GM19328 (cell line): ENCODE data around the gene MYL10.

ENCODE experiments used
- ATAC-seq: cut with Tn5 transposase; IDR thresholded peaks from one replicate; pipeline ENCODE4 v1.9.1; 2021; ENCODE audit warnings: mild to moderate bottlenecking, moderate library complexity; ENCODE audit not compliant: unreplicated experiment

The MYL10 gene

DNA sequence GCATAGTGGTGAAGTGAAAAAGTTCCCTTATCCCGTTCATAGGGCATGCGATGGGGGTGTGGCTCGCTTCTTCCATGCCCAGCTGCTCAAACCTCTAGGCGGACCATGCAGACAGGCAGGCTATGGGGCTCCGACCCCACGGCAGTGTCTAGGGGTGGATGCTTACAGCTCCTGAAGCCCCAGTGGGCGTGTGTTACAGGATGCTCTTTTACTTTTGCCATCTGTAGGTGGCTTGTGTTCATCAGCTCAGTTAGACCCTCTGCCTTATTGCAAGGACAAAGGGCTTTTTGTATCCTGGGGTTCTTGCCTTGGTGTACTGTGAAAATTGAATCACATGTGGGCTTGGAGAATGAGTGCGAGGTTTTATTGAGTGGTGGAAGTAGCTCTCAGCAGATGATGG lies at the start of gene MYL10:
Gene MYL10, minus strand, starts transcription at position 126 of the 400 bp plus-strand sequence. CDS start 178 bp downstream, outside the sequence.
- ATAC-seq: no peak

DNA sequence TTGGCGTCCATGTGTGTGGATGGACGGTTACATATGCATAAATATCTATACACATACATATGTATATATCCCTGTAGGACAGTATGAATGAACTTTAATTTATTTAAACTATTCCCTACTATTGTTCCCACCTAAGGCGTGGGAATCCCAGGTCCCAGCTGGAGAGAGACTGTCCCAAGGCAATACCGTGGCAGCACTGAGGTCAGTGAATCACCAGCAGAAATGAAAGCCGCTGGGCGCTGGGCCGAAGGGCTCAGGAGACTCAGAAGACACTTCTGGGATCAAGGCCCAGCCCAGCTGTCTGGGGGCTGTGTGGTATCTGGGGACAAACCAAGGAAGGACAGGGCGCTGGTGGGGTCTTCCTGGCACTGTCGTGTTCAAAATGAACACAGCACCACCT lies 49.6 kb upstream of the MYL10 start:
- no peak for ATAC-seq

DNA sequence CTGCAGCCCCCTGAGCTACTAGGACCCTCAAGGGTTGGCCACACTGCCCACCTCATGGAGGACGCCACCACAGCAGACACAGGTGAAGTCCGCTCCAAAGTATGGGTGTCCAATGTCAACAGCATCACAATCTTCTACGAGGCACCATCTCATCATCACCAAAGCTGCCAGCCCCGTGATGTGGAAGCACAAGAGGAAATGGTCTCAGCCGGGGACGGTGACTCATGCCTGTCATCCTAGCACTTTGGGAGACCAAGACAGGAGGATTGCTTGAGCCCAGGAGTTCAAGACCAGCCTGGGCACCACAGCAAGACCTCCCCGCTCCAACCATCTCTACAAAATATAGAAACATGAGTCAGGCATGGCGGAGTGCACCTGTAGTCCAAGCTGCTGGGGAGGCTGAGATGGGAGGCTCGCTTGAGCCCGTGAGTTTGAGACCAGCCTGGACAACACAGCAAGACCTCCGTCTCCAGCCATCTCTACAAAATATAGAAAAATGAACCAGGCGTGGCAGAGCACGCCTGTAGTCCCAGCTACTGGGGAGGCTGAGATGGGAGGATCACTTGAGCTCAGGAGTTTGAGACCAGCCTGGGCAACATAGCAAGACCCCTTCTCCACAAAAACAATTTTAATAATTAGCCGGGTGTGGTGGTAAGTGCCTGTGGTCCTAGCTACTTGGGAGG lies 48.8 kb upstream of the MYL10 start:
- ATAC-seq: no peak

DNA sequence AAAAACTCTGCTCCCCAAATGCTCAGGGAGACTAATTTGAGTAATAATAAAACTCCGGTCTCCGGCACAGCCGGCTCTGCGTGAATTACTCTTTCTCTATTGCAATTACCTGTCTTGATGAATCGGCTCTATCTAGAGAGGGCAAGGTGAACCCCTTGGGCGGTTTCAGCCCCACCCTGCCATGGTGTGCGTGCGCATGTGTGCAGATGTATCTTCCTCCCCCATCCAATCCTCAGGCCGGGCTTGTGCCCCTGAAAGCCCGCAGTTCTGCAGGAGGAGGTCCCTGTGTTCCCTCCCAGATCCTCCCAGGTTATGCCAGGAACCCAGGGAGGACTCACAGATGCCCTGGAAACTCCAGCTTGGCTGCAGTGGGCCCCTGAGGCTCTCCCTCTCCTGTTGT lies 48.3 kb upstream of the MYL10 start:
- ATAC-seq: no peak

DNA sequence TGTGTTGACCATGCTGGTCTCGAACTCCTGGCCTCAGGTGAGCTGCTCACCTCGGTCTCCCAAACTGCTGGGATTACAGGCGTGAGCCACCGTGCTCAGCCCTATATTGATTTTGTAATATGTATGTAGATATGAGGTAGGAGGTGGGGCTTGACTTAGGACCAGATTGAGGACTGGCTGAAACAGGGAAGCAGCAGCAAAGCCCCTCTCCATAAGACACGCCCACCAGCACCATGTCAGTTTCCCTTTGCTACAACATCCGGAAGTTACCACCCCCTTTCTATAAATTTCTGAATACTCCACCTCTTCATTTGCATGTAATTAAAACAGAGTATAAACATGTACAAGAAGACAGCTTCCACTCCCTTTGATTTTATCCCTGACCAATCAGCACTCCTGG lies 47.9 kb upstream of the MYL10 start:
- ATAC-seq: no peak

DNA sequence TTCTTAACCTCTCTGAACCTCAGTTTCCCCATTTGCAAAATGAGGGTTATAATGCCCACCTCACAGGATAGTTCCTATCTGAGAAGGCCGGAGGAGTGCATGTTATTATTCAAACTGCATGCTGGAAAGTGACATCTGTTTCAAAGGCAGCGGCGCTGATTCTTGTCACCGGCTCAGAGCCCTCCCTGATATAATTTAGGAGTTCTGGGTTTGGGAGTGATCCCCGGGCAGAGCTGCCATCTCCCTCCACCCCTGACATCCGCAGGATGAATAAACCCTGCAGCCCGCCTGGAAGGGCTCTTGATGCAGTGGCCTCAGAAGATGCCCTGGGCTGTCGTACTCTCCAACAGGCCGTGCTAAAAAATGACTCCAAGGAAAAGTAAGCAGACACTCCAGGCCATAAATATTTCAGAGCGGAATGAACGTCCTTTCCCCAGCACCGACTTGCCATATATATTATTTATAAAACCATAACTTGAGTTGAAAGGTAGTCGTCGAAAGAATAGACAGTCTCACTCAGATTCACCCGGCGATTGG lies 47.0 kb upstream of the MYL10 start:
- ATAC-seq: no peak

DNA sequence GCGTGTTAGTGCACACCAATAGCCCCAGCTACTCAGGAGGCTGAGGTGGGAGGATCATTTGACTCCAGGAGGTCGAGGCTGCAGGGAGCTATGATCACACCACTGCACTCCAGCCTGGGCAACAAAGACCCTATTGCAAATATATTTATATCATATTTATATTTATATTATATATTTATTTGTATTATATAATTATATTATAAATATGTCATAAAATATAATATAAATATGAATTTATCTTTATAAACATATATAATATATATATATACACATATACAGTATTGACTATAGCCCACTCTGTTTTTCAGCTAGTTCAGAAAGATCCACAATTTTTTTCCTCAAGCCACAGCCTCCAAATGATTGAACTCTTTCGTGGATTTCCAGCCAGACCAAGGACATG lies 45.3 kb upstream of the MYL10 start:
- ATAC-seq: no peak

DNA sequence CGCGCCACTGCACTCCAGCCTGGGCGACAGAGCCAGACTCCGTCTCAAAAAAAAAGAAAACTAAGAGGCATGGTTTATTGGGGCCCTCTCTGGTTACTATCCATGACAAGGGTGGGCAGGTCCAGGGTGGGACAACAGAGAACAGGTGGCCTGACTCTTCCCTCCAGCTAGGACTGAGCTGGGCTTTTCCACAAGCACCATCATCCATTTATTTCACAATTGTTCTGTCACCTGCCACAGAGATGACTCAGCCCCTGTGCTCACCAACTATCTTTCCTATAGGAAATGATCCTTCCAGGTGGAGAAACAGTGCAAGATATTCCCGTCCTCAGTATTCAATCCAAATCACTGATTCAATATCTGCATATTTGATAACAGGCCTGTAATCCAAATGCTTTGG lies 44.9 kb upstream of the MYL10 start:
- ATAC-seq: no peak

DNA sequence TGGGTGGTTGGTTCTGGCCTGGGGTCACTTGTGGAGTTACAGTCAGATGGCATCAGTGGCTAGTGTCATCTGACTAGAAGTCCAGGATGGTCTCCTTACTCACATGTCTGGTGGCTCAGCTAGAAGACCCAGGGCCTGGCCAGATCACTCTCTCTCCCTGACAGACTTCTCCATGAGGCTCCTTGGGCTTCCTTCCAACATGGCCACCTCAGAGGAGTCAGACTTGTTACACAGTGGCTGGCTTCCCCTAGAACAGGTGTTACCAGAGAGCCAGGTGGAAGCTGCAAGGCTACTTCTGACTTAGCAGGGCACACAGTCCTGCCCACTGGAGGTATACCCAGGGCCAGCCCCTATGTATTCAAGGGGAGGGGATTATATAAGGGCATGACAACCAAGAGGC lies 44.2 kb upstream of the MYL10 start:
- no peak for ATAC-seq

DNA sequence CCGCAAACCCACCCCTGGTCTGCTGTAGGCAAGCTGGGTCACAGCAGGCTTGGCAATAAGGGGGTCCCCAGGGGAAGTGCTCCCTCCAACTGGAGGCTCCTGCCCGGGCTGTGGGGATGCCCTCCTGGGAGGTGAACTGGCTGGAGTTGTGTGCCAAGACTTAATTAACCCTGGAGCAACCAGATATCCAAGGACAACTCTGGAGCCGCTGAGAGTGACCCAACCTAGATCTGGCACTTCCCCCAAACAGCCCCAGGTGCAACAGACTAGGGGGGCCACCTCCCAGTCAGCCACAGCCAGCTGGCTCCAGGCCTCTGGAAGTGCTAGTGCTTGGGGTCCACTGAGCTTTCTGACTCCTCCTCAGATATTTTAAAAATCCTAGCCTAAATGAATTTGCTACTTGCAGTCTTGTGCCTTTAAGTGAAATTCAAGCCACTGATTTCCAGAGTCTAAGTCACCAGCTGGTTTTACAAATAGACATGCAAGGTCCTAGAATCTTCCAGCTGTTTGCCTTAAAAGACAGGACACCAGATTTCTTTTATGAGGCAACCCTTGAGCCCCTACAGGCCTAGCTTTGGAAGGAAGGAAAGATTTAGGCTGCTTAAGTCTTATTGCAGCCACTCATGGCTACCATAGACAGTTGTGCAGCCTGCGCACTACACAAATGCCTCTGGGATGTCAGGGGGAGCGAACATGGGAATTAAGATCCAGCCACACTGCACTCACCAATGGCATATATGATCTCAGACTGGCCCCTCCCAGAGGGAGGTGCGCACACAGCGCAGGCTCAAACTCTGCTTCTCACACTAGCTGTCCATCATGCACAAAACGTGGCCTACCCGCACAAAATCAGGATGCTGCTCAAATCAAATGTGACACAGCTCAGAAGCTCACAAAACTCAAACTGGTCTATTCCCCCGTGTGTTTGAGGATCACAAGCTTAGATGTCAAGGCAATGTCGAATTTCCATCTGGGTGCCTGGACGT lies 42.6 kb upstream of the MYL10 start:
- no peak for ATAC-seq

DNA sequence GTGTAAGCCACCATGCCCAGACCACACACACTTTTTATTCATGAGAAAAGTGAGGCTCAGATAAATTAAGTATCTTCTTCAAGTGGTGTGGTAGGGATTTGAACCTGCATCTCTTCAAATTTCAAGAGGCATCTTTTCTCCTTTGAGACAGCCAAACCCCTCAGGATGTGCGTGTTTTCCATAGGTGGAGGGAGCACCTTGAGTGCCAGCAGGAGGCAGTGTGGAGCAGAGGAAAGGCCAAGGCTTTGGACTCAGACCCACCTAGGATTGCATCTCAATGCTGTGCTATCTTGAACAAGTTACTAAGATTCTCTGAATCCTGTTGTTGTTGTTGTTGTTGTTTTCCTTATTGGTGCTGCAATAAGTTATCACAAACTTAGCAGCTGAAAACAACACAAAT lies 40.2 kb upstream of the MYL10 start:
- ATAC-seq: no peak

DNA sequence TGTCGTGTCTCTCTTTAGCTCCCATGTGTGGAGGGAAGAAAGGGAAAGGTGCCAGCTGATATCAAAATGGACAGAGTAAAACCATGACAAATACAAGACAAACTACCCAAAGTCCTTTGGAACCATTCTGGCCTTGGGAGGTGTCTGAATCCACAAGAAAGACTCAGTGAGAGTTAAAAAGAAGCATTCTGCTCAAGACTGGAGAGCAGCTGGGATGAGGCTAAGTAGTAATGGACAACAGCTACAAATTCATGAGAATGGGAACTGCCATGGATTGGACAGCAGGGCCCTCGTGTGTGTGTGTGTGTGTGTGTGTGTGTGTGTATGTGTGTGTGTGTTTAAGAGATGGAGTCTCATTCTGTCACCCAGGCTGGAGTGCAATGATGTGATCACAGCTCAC lies 39.6 kb upstream of the MYL10 start:
- no peak for ATAC-seq

DNA sequence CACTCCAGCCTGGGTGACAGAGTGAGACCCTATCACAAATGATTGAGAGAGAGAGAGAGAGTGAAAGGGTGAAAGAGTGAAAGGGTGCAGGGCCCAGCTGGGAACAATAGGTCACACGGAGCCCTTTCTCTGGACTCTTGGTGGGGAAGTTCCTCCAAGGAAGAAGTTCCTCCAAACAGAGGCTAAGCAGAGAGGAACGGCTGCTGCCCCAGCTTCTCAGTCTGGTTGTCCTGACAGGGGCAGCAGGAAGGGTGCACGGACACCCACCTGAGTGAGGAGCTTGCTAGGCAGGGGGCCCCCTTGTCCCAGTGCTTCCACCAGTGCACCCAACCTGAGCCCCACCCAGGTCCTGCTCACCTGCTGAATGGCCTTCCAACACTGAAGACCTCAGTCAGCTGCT lies 38.8 kb upstream of the MYL10 start:
- no peak for ATAC-seq

DNA sequence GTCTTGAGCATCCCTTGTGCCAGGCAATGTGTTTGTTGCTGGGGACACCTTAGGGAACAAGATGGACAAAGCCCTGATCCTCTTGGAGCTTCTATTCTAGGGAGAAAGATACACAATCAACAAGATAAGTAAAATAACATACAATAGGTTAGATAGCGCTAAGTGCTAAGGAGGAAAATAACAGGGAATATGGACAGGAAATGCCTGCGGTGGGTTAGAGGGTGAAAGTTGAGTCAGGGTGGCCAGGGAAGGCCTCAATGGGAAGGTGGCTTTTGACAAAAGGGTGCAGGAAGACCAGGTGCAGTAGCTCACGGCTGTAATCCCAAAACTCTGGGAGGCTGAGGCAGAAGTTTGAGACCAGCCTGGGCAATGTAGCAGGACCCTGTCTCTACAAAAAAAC lies 38.3 kb upstream of the MYL10 start:
- ATAC-seq: no peak

DNA sequence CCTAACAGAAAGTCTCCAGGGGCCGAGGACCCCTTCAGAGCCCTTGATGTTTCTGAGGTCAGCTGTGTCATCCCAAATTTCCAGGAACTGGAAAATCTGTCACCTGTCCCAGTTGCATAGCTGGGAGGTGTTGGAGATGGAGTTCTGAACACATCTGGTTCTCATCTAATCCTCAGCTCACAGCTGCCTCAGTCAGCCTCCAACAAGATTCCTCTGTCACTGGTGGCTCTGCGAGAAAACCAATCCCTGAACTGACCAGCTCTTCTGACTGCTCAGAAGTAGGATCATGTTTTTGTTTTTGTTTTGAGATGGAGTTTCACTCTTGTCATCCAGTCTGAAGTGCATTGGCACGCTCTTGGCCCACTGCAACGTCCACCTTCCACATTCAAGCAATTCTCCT lies 37.6 kb upstream of the MYL10 start:
- ATAC-seq: no peak

DNA sequence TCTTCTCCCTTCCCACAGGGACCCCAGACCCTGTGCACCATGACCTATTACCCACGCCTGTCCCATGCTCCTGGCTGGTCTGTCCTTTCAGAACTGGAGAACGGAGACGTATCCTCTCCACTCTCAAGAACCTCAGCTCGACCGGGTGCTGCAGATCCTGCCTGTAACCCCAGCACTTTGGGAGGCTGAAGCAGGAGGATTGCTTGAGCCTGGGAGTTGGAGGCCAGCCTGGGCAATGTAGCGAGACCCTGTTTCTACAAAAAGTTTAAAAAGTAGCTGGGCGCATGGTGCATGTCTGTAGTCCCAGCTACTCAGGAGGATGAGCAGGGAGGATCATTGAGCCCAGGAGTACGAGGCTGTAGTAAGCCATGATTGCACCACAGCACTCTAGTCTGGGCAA lies 37.2 kb upstream of the MYL10 start:
- ATAC-seq: no peak

DNA sequence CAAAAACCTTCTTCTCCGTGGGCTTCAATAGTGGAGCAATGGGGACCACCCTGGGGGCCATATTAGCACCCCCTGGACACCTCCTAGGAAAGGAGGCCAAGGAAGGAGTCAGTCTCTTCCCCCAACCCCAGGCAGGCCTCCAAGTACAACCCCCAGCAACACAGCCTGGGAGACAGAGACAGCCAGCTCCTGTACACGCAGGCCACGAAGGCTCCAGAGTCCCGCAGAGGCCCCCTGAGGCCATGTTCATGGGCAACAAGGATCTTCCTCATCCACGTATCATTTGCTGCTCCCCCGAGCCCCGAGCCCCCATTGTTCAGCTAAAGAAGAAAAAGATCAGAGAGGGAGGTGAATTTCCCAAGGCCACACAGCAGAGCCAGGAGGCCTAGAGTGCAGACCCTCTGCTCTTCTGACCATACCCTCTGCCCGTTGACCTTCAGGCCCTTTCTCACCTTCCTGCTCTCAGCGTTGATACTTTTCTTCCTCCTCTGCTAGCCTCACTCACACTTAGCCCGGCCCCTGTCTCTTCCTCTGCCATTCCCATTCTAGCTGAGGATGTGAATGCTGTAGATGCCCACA lies 35.9 kb upstream of the MYL10 start:
- no peak for ATAC-seq

DNA sequence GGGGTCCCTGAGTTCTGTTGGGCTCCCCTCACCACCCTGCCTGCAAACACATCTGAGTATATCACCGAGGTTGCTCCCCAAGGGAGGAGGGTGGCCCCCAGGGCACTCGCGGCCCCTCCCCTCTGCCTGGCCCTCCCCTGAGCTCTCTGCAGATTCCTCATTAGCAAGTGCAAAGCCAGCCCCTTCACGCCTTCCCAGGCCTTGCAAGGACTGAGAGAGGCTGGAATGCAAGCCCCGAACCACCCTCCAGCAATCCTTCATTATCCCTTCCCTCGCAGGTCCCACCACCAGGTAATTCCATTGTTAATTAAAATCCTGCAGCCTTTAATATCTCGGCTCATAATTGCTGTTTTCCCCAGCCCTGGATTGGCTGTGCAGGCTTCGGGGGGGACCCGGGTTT lies 35.3 kb upstream of the MYL10 start:
- no peak for ATAC-seq

DNA sequence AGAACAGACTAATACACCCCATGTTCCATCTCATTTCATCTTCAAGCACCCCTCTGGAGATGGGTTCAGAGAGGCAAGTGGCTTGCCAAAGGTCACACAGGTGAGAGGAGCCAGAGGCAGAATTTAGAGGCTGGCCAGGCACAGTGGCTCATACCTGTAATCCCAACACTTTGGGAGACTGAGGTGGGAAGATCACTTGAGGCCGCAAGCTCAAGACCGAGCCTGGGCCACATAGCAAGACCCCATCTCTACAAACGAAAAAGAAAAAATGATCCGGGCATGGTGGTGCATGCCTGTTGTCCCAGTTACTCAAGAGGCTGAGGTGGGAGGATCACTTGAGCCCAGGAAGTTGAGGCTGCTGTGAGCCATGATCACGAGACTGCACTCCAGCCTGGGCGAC lies 34.7 kb upstream of the MYL10 start:
- ATAC-seq: no peak

DNA sequence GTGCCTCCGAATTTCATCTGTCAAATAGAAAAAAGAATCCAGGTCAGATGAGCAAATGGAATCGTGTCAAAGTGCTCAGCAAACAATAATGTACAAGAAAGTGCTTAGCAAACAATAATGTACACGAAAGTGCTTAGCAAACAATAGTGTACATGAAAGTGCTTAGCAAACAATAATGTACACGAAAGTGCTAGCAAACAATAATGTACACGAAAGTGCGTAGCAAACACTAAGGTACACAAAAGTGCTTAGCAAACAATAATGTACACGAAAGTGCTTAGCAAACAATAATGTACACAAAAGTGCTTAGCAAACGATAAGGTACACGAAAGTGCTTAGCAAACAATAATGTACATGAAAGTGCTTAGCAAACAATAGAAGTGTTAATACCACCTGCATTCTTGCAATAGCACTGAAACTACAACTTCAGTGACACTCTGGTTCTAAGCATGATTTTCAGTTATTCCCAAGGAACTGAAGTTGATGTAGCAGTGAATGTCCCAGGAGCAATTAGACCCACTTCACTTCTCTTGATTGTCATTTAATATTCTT lies 33.4 kb upstream of the MYL10 start:
- ATAC-seq: no peak

DNA sequence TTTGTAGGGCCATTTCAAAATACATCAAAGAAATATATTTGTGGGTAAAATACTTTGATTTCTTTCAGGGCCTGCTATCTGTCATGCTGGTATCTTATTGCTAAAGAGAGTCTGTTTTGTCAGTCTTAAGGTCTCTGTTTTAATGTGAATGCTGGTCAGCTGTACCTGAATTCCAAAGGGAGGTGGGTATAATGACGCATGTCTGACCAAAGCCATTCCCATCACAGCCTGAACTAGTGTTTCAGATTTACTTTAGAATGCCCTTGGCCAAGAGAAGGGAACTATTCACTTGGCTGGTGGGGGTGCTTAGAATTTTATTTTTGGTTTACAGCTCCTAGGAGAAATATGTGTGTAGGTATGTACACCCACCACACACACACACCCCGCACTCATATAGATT lies 30.6 kb upstream of the MYL10 start:
- ATAC-seq: no peak
